ENCODE data around the gene EBF4. TPM values are rescaled to one million over a fixed set of nuclear protein-coding genes. Genes with fewer than 3 reads are reported as not detected.

EBF4 gene
- total and polyA plus RNA-seq, 2 of the 8 experiments (the other 6 are each of a cell fraction or from before 2014, with no cell fraction given), result 1.2 to 2.9 TPM

DNA sequence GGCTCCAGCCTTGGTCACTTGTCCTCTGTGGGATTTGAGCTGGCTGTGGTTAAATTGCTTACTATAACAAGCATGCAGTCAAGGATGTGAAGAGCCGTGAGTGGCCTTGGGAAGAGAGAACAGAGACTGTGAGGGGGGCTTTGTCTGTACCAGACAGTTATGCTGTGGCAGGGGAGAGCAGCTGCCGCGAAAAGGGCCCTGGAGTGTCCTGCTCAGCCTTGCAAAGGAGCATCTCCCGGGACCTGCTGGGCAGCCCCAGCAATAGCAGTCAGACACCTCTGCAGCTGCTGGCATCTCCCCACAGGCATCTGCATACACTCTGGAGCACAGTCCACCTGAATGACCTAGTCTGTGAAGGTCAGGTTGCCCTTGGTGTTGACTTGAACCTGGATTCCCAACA, 6.3 kb downstream of the EBF4 start:
- H3K27me3 ChIP-seq (replicated peaks in 1 of 4; ENCODE audit: control insufficient read depth in 3 of 4, extremely low read depth in 1 of 4, insufficient read depth in 3 of 4, low read length in 3 of 4), result peaks cover 19 to 65% (median 53%) of the 10 kb centered on the region in 4 experiments
- H3K9me3 ChIP-seq (ENCODE audit: insufficient read depth in 2 of 2, low read depth in 1 of 2, low read length in 1 of 2), result no peaks in the 10 kb centered on the region
- H2BK5ac ChIP-seq (ENCODE audit: low read depth, low read length), result no peak overlapping the region
- peak in 1 of 2 experiments; percentile 43 for DNase-seq (ENCODE audit: low read depth in 1 of 2, low spot score in 2 of 2)
- H3K36me3 ChIP-seq (ENCODE audit: control insufficient read depth in 2 of 4, insufficient read depth in 4 of 4, low read length in 3 of 4), result no peaks in the 10 kb centered on the region
- H4K8ac ChIP-seq (ENCODE audit: extremely low read depth, insufficient read depth, low read length), result no peak overlapping the region
- H4K91ac ChIP-seq (replicated peaks; ENCODE audit: insufficient read length, low read length), result no peak overlapping the region
- no peak overlapping the region for H3K18ac ChIP-seq (ENCODE audit: extremely low read depth, low read length)
- H2BK12ac ChIP-seq (ENCODE audit: low read depth, low read length), result peak overlapping the region; percentile 7; the same call in 1 of the 2 replicates
- no peak overlapping the region for H2AFZ ChIP-seq (ENCODE audit: low read length)
- peaks cover 4 to 9% of the 10 kb centered on the region in 2 experiments for H4K20me1 ChIP-seq (replicated peaks in 1 of 2; ENCODE audit: control insufficient read depth in 1 of 2, insufficient read depth in 2 of 2, low read length in 2 of 2)
- H3K4me3 ChIP-seq (ENCODE audit: extremely low read depth in 1 of 4, insufficient read depth in 2 of 4, low read depth in 3 of 4, low read length in 4 of 4), result no peak overlapping the region
- no peak overlapping the region for H3K4me2 ChIP-seq (ENCODE audit: insufficient read depth in 1 of 2, low read depth in 2 of 2, low read length in 2 of 2)
- ChIA-PET CTCF (ENCODE audit: partially characterized antibody) (interaction anchor here (1.2 to 8.4 kb wide), 6 partner anchors 10 to 55 kb away, joined by 3 to 75 read pairs (median 44); no protein-coding TSS in a partner anchor), POLR2A (ENCODE audit: partially characterized antibody) (no interaction called here)
- H2AK5ac ChIP-seq (ENCODE audit: low read depth, low read length), result no peak overlapping the region
- no peak overlapping the region for H2BK20ac ChIP-seq (ENCODE audit: low read length)
- no peak overlapping the region for H3K27ac ChIP-seq (ENCODE audit: low read depth, low read length)
- H3K4me1 ChIP-seq (replicated peaks in 1 of 4; ENCODE audit: control insufficient read depth in 3 of 4, insufficient read depth in 4 of 4, low read length in 3 of 4), result peaks cover 0 to 32% (median 24%) of the 10 kb centered on the region in 4 experiments; a peak in 6 of 7 replicates
- 0 out of 2 replicates have a peak overlapping the region, but pooled peaks have one; percentile 65 for H2BK15ac ChIP-seq (ENCODE audit: low read length)
- H3K79me2 ChIP-seq (ENCODE audit: control insufficient read depth in 1 of 2, insufficient read depth in 2 of 2, low read length in 2 of 2), result no peaks in the 10 kb centered on the region
- no peak overlapping the region for H3K56ac ChIP-seq (replicated peaks; ENCODE audit: insufficient read length, low read depth, low read length)
- 75% methylated on average over 4 of the region's 4 CpGs; no CpG with 5 or more reads in 1 of the 2 experiments for WGBS, 2 experiments (ENCODE audit: extremely low coverage in 1 of 2, insufficient coverage in 1 of 2, insufficient read length in 1 of 2, insufficient replicate concordance in 2 of 2, low coverage in 1 of 2, low lambda C conversion rate in 2 of 2, missing lambda C conversion rate in 1 of 2)
- no peak overlapping the region for H3K9ac ChIP-seq (replicated peaks in 1 of 4; ENCODE audit: extremely low read depth in 1 of 4, low read depth in 3 of 4, low read length in 3 of 4)
- no peak overlapping the region for H3K14ac ChIP-seq (ENCODE audit: insufficient read length)
- H3K23ac ChIP-seq (ENCODE audit: insufficient read length), result no peak overlapping the region
- no peak overlapping the region for H3K4ac ChIP-seq (replicated peaks; ENCODE audit: insufficient read length, low read depth, low read length)
- no peaks in the 10 kb centered on the region; the same call in 1 of the 2 replicates for H3K23me2 ChIP-seq (ENCODE audit: low read depth, low read length)
- TF ChIP-seq SAP30 (IDR thresholded peaks at IDR 0.05; ENCODE audit: insufficient read depth, insufficient replicate concordance, low read length), result no peak
- no peak for TF ChIP-seq TBP (IDR thresholded peaks at IDR 0.05; ENCODE audit: low read depth, low read length)
- TF ChIP-seq KDM4A (IDR thresholded peaks at IDR 0.05; ENCODE audit: low read depth, low read length, severe bottlenecking), result no peak
- no peak for TF ChIP-seq TCF12 (IDR thresholded peaks at IDR 0.05; ENCODE audit: low read depth, low read length)
- no peak for TF ChIP-seq SIX5 (IDR thresholded peaks at IDR 0.05; ENCODE audit: low read depth, low read length)
- no peak for TF ChIP-seq SP2 (IDR thresholded peaks at IDR 0.05; ENCODE audit: low read length)
- no peak for TF ChIP-seq POLR2A (IDR thresholded peaks at IDR 0.05; ENCODE audit: control extremely low read depth in 1 of 2, low read depth in 2 of 2, low read length in 2 of 2)
- TF ChIP-seq E2F6 (IDR thresholded peaks at IDR 0.05), result no peak
- no peak for TF ChIP-seq POLR2AphosphoS5 (IDR thresholded peaks at IDR 0.05; ENCODE audit: low read depth, low read length)
- TF ChIP-seq NRF1 (IDR thresholded peaks at IDR 0.05; ENCODE audit: low read depth, low read length), result no peak
- TF ChIP-seq RBBP5 (IDR thresholded peaks at IDR 0.05; ENCODE audit: borderline replicate concordance, low read depth, low read length), result no peak
- no peak for TF ChIP-seq JUND (IDR thresholded peaks at IDR 0.05; ENCODE audit: low read length)
- H3K79me1 ChIP-seq (ENCODE audit: low read depth, low read length), result no peaks in the 10 kb centered on the region
- H2BK120ac ChIP-seq (replicated peaks; ENCODE audit: low read depth, low read length), result no peak overlapping the region
- no peak for FAIRE-seq
- H4K5ac ChIP-seq (ENCODE audit: insufficient read length, low read depth, low read length), result no peak overlapping the region

All from H1 (cell line).